IPS-NIHi7 (cell line): ENCODE results near the gene CDK5RAP3.
"Not testable (repeated sequence)": the region's sequence is repeated elsewhere in the genome, so short reads cannot be mapped to it uniquely, and the experiment has no call there.

Experiments used
- DNase-seq: peaks from one replicate; pipeline ENCODE4 v3.0.0; 2012; ENCODE audit warnings: mixed read lengths; ENCODE audit errors: extremely low spot score

Gene CDK5RAP3

GRCh38 chr17:47970725-47971499 lies at the start of gene CDK5RAP3:
TSS of gene CDK5RAP3 (plus strand) at chr17:47971113. CDS start at chr17:47971147, 34 bp downstream.
- peak; percentile 99 for DNase-seq

DNA sequence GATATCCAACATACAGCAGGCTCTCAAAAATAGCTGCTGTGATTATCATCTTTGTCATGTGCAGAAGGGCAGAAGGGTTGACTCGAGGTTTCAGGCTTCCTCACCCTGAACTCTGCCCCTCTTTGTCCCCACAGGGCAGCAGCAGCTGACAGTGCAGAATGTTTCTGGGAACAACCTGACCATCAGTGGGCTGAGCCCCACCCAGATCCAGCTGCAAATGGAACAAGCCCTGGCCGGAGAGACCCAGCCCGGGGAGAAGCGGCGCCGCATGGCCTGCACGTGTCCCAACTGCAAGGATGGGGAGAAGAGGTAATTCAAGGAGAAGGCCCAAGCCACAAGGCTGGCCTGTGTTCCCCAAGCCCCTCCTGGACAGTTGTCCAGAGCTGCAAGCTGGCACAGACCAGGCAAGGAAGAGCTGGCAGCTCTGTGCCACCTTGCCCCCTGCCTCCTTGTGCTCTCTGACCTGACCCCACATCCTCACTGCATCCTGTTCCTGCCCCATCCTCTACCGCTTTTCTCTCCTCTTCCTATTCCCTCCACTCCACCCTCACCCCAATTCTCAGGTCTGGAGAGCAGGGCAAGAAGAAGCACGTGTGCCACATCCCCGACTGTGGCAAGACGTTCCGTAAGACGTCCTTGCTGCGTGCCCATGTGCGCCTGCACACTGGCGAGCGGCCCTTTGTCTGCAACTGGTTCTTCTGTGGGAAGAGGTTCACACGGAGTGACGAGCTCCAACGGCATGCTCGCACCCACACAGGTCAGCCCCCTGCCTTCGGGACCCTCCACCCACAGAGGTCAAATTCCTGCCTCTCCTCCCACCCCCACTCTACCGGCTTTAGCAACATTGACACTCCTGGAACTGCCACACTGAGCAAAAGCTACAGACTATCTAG lies 45.9 kb upstream of the CDK5RAP3 start:
- DNase-seq: no peak

GRCh38 chr17:47925678-47925988 lies 45.3 kb upstream of the CDK5RAP3 start:
- DNase-seq: no peak

DNA sequence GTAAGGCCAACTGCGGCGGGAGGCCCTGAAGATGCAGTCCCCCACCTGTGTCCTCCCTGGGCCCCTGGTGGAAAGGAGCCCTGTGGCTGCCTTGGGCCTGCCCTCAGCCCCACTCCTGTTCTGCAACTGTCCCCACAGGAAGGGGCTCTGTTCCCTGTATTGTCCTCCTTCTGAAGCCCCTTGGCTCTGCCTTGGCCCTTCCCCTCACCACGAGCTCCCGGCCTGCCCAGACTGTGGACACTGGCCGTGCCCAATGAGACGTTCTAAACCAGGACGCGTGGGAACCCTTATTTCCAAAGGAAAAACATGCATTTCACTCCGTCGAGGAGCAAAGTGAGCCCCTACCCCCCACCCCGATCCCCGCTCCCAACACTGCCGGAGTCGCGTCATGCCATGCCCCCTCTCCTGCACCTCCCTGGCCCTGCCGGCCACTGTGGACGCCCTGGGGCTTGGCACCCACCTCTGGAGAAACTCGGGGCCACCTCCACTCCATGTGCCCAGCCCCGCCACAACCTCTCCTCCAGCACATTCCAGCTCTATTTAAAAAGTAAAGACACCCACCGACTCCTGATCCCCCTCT lies 43.0 kb upstream of the CDK5RAP3 start:
- DNase-seq: no peak

DNA sequence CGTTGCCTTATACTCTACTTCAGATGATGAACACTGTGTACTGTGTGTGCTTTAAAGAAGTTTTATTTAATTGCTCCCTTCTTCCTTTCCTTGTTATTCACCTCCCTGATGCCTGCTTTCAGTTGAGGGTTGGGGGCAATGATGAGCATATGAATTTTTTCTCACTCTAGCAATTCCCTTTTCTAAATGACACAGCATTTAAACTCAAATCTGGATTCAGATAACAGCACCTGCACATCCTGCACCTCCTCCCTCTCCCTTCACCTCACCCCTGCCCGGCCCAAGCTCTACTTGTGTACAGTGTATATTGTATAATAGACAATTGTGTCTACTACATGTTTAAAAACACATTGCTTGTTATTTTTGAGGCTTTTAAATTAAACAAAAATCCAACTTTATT lies 42.5 kb upstream of the CDK5RAP3 start:
- no peak for DNase-seq

GRCh38 chr17:47929218-47930000 lies 41.5 kb upstream of the CDK5RAP3 start:
- DNase-seq: no peak

DNA sequence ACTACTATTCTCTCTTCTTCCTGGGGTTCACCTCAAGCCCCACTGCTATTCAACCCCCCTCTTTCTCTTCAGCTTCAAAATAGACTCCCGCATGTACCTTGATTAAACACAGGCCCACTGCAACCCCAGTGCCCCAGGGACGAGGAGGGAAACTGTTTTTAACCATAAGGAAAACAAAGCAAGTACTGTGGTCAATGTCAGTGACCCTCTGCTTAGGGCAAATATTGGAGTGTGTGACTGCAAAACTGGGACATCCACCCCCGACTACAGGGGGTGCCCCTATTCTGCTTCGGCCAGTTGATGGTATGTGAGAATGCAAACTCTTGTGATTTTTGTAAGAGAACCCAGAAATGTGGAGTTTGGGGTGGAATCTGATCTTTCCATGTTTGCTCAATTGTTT lies 39.1 kb upstream of the CDK5RAP3 start:
- no peak for DNase-seq

DNA sequence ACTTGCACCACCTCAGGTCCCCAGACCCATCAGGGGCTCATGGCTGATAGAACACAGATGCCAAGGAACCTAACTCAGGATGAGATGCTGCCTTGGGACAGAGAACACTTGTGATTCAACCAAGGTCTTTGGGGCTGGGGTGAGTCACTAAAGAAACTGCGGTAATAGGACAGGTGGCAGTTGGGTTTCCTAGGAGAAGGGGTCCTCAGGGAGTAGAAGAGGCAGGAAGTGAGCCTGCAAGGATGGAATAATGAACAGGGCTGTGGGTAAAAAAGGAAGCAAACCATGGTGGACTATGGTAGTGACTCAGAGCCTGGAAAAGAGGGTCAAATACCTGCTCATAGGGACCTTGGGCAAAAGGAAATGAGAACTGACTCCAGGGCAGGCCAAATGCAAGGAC lies 36.1 kb upstream of the CDK5RAP3 start:
- DNase-seq: no peak

- DNase-seq: not testable (repeated sequence)
Observed at GRCh38 chr17:47935468-47935867, 35.4 kb upstream of the CDK5RAP3 start.

- no peak for DNase-seq
Observed at GRCh38 chr17:47935961-47936360, 35.0 kb upstream of the CDK5RAP3 start.

DNA sequence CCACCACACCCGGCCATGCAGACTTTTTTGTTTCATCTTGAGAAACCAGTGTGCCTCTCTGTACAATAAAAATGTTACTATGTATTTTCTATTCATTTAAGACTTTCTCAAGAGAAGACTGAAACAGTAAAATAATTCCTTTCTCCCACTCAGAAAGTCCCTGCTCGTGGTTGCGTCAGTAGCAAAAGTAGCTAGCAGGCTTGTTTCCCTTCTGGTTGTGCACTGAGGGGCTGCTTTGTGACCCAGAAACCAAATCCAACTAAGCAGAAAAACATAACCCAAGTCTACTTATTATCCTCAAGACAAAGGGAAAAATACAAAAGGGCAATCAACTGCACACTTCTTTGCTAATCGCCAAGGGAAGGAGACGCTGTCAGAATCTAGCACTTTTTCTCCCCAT lies 33.0 kb upstream of the CDK5RAP3 start:
- no peak for DNase-seq

GRCh38 chr17:47941246-47942095 lies 29.4 kb upstream of the CDK5RAP3 start, which contains the start of gene PNPO:
TSS of gene PNPO (plus strand) at chr17:47941571. CDS start at chr17:47941676, 105 bp downstream.
- DNase-seq: peak; percentile 98

DNA sequence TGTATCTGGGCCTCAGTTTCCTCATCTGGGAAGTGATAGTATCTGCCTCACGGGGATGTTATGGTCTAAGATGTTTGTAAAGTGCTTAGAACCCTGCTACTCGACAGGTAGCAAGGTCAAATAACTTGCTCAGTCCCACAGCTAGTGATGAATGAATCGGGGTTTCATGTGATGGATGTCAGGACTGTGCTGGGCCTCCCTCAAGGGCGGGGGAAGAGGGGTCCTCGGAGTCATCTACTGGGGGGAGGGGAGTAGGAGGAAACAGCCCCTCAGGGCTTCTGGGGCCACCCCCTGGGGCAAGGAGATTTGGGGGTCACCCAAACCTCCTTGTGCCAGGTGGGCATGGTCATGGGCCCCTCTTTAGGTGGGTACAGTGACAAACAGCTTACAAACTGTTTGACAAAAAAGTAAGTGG lies 28.8 kb upstream of the CDK5RAP3 start:
- no peak for DNase-seq

- DNase-seq: no peak
Observed at GRCh38 chr17:47942568-47942967, 28.3 kb upstream of the CDK5RAP3 start.

- no peak for DNase-seq
Observed at GRCh38 chr17:47945080-47945479, 25.8 kb upstream of the CDK5RAP3 start.

- no peak for DNase-seq
Observed at GRCh38 chr17:47945529-47946508, 25.1 kb upstream of the CDK5RAP3 start.

- no peak for DNase-seq
Observed at GRCh38 chr17:47946516-47946915, 24.4 kb upstream of the CDK5RAP3 start.

GRCh38 chr17:47946929-47947397 lies 23.9 kb upstream of the CDK5RAP3 start:
- DNase-seq: peak; percentile 91

DNA sequence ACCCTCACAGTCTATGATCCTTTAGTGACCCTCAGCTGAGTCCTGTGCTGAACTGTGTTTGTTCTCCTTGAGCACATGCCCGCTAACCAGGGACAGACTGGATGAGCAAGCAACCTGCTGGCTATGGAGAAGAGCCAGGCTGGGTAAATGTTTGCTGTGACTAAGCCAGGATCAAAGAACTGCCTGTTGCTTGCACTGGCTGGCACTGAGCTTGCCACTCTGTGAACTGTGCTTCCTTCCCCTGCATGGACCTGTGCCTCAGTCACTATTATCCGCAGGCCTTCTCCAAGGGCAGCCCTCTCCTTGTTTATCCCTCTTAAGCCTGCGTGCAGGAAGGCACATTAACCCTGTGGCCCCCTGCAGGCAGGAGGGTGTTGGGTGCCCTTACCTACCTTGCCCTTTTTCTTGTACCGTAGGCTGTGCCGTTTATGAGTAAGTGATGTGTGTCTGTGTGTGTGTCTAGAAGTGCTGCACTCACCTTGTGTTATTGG lies 22.2 kb upstream of the CDK5RAP3 start:
- DNase-seq: no peak
